Thyroid gland (tissue), 4 donors: ENCODE results near the gene COL24A1.

ENCODE experiments used
- CTCF ChIP-seq, 6 experiments: fragments of 200-600 bp in 3 of 6; fragments of 450-650 bp in 3 of 6; sonication (generic) in 3 of 6; IDR thresholded peaks; one replicate each; pipeline ENCODE4 v1.5.1; 2016 to 2019; ENCODE audit warnings: antibody characterized with exemption in 6 of 6, mild to moderate bottlenecking in 2 of 6, inconsistent platforms in 1 of 6, moderate library complexity in 1 of 6
- POLR2A ChIP-seq, 2 donors: fragments of 450-650 bp; IDR thresholded peaks; one replicate each; pipeline ENCODE4 v1.6.1; 2017; ENCODE audit warnings: antibody characterized with exemption in 2 of 2, mild to moderate bottlenecking in 2 of 2, moderate library complexity in 1 of 2

DNA sequence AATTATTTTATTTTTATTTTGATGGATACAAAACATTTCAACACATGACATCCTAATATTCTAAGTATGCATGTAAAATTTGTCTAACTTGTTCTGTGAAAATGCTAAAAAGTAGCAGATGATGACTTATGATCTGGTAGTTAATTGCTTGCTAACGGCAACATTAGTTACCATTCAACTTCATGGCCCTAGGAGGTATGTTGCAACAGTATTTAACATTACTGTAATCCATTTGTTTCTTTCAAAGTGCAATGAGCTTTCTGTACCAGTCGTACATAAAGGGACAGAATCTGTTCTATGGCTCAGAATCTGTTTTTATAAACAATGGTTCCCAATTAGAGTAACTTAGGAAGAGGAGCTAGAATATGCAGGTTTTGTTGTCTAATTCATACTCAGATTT is 356.8 kb downstream of the COL24A1 start:
- TF ChIP-seq CTCF (IDR thresholded peaks at IDR 0.05), result no peak
- TF ChIP-seq POLR2A (IDR thresholded peaks at IDR 0.05), result no peak
